Measurements from ENCODE around the gene C2orf69. TPM values are rescaled to one million over a fixed set of nuclear protein-coding genes. Genes with fewer than 3 reads are reported as not detected.
A peak's percentile ranks its signal among the peaks of the same experiment; 100 is the strongest.

The C2orf69 gene
- total and polyA plus RNA-seq, 2 of the 8 experiments (the other 6 are each of a cell fraction or from before 2014, with no cell fraction given) = 3.9 to 32.0 TPM

DNA sequence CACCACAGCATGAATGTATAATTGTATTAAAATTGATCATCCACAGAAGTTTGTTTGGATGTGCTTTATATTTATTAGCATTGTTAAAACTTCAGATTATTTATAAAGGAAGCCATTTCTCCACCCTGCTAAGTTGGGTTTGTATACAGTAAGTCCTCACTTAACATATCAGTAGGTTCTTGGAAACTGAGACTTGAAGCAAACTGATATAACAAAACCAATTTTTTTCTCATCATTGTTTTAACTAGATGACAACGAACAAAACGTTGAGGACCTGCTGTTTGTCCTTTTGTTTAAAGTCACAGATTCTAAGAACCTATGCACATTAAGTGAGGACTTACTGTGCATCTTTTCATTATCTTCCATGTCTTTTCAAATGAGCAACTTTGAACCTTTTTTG, 17.1 kb downstream of the C2orf69 start:
- no peak overlapping the region for H3K4ac ChIP-seq (replicated peaks; ENCODE audit: insufficient read length, low read depth, low read length)
- no peaks in the 10 kb centered on the region for H3K27me3 ChIP-seq (replicated peaks in 1 of 4; ENCODE audit: control insufficient read depth in 3 of 4, extremely low read depth in 1 of 4, insufficient read depth in 3 of 4, low read length in 3 of 4)
- no peak overlapping the region for H2BK20ac ChIP-seq (ENCODE audit: low read length)
- FAIRE-seq (peak; percentile 28), DNase-seq (ENCODE audit: low read depth in 1 of 2, low spot score in 2 of 2) (no peak)
- H4K8ac ChIP-seq (ENCODE audit: extremely low read depth, insufficient read depth, low read length) = no peak overlapping the region
- POLR2A ChIA-PET (ENCODE audit: partially characterized antibody) = interaction anchor here (0.6 to 1.5 kb wide), 4 partner anchors 13 to 1051 kb away, joined by 5 to 10 read pairs (median 7); partner anchors contain the start of gene C2orf69
- peaks cover 0 to 53% (median 11%) of the 10 kb centered on the region in 4 experiments; a peak in 5 of 8 replicates for H3K36me3 ChIP-seq (ENCODE audit: control insufficient read depth in 2 of 4, insufficient read depth in 4 of 4, low read length in 3 of 4)
- H3K23ac ChIP-seq (ENCODE audit: insufficient read length) = no peak overlapping the region
- CTCF ChIA-PET (ENCODE audit: partially characterized antibody) = no interaction called here
- no peak overlapping the region for H2AK5ac ChIP-seq (ENCODE audit: low read depth, low read length)
- no peak overlapping the region for H3K14ac ChIP-seq (ENCODE audit: insufficient read length)
- H3K4me1 ChIP-seq (replicated peaks in 1 of 4; ENCODE audit: control insufficient read depth in 3 of 4, insufficient read depth in 4 of 4, low read length in 3 of 4) = peaks cover 0 to 8% (median 0%) of the 10 kb centered on the region in 4 experiments; a peak in 3 of 7 replicates
- H3K79me1 ChIP-seq (ENCODE audit: low read depth, low read length) = no peaks in the 10 kb centered on the region; the same call in 1 of the 2 replicates
- H3K18ac ChIP-seq (ENCODE audit: extremely low read depth, low read length) = no peak overlapping the region
- no peak overlapping the region for H2BK120ac ChIP-seq (replicated peaks; ENCODE audit: low read depth, low read length)
- H3K79me2 ChIP-seq (ENCODE audit: control insufficient read depth in 1 of 2, insufficient read depth in 2 of 2, low read length in 2 of 2) = peaks cover 0 to 37% of the 10 kb centered on the region in 2 experiments; a peak in 2 of 4 replicates
- no peak overlapping the region for H3K9ac ChIP-seq (replicated peaks in 1 of 4; ENCODE audit: extremely low read depth in 1 of 4, low read depth in 3 of 4, low read length in 3 of 4)
- TF ChIP-seq TAF7 (optimal IDR thresholded peaks at IDR 0.05; ENCODE audit: borderline replicate concordance, low read depth, low read length) = no peak
- TF ChIP-seq SRF (IDR thresholded peaks at IDR 0.05; ENCODE audit: low read depth, low read length) = no peak
- TF ChIP-seq CTCF (IDR thresholded peaks at IDR 0.05; ENCODE audit: control extremely low read depth in 1 of 3, insufficient read depth in 1 of 3, low read depth in 1 of 3, low read length in 3 of 3) = no peak
- no peak for TF ChIP-seq BACH1 (IDR thresholded peaks at IDR 0.05; ENCODE audit: low read length)
- no peak for TF ChIP-seq TAF1 (IDR thresholded peaks at IDR 0.05; ENCODE audit: low read depth, low read length)
- TF ChIP-seq SIRT6 (IDR thresholded peaks at IDR 0.05; ENCODE audit: low read length) = no peak
- TF ChIP-seq CHD2 (IDR thresholded peaks at IDR 0.05; ENCODE audit: low read length) = no peak
- no peak for TF ChIP-seq RXRA (IDR thresholded peaks at IDR 0.05; ENCODE audit: insufficient read depth, low read depth, low read length)
- no peak for TF ChIP-seq SP2 (IDR thresholded peaks at IDR 0.05; ENCODE audit: low read length)
- TF ChIP-seq SUZ12 (IDR thresholded peaks at IDR 0.05; ENCODE audit: low read length) = no peak
- no peak for TF ChIP-seq BCL11A (IDR thresholded peaks at IDR 0.05; ENCODE audit: low read depth in 2 of 2, low read length in 2 of 2)
- TF ChIP-seq CBX8 (IDR thresholded peaks at IDR 0.05; ENCODE audit: borderline replicate concordance, low read depth, low read length) = no peak
- 25% methylated on average over 2 of the region's 2 CpGs; no CpG with 5 or more reads in 1 of the 2 experiments for WGBS, 2 experiments (ENCODE audit: extremely low coverage in 1 of 2, insufficient coverage in 1 of 2, insufficient read length in 1 of 2, insufficient replicate concordance in 2 of 2, low coverage in 1 of 2, low lambda C conversion rate in 2 of 2, missing lambda C conversion rate in 1 of 2)
- H4K5ac ChIP-seq (ENCODE audit: insufficient read length, low read depth, low read length) = peak overlapping the region; percentile 65
- H2BK12ac ChIP-seq (ENCODE audit: low read depth, low read length) = no peak overlapping the region
- no peak overlapping the region for H2BK15ac ChIP-seq (ENCODE audit: low read length)
- H2AFZ ChIP-seq (ENCODE audit: low read length) = no peak overlapping the region
- no peak overlapping the region for H4K91ac ChIP-seq (replicated peaks; ENCODE audit: insufficient read length, low read length)
- H3K27ac ChIP-seq (ENCODE audit: low read depth, low read length) = no peak overlapping the region
- no peaks in the 10 kb centered on the region for H3K23me2 ChIP-seq (ENCODE audit: low read depth, low read length)
- H3K56ac ChIP-seq (replicated peaks; ENCODE audit: insufficient read length, low read depth, low read length) = no peak overlapping the region
- H3K4me3 ChIP-seq (ENCODE audit: extremely low read depth in 1 of 4, insufficient read depth in 2 of 4, low read depth in 3 of 4, low read length in 4 of 4) = peak overlapping the region in 1 of 4 experiments; percentile 11; a peak in 1 of 8 replicates
- no peaks in the 10 kb centered on the region for H4K20me1 ChIP-seq (replicated peaks in 1 of 2; ENCODE audit: control insufficient read depth in 1 of 2, insufficient read depth in 2 of 2, low read length in 2 of 2)
- peak overlapping the region; percentile 10 to 15; a peak in 2 of 4 replicates for H3K4me2 ChIP-seq (ENCODE audit: insufficient read depth in 1 of 2, low read depth in 2 of 2, low read length in 2 of 2)
- H3K9me3 ChIP-seq (ENCODE audit: insufficient read depth in 2 of 2, low read depth in 1 of 2, low read length in 1 of 2) = no peaks in the 10 kb centered on the region
- no peak overlapping the region for H2BK5ac ChIP-seq (ENCODE audit: low read depth, low read length)

Data from H1 (cell line).